Peyer's patch (tissue), 4 donors: ENCODE data around the gene AMBP.

ENCODE experiments used
- CTCF ChIP-seq, 6 experiments: fragments of 450-650 bp in 4 of 6; fragments of 200-600 bp in 2 of 6; sonication (generic) in 1 of 6; IDR thresholded peaks; one replicate each; pipeline ENCODE4 v1.5.1; 2017 to 2019; ENCODE audit warnings: antibody characterized with exemption in 6 of 6, mild to moderate bottlenecking in 3 of 6, moderate library complexity in 1 of 6
- POLR2A ChIP-seq, 2 donors: fragments of 450-650 bp; IDR thresholded peaks; one replicate each; pipeline ENCODE4 v1.5.1; 2017; ENCODE audit warnings: antibody characterized with exemption in 2 of 2, mild to moderate bottlenecking in 2 of 2, moderate library complexity in 2 of 2

- TF ChIP-seq CTCF (IDR thresholded peaks at IDR 0.05) (no peak), POLR2A (IDR thresholded peaks at IDR 0.05) (no peak)
Measured at GRCh38 chr9:114050226-114050568, 27.9 kb downstream of the AMBP start.
